K562 (cell line): ENCODE results near the gene SYNPO2. TPM values are rescaled to one million over a fixed set of nuclear protein-coding genes. Genes with fewer than 3 reads are reported as not detected.

Source experiments
- ATAC-seq: fragments of 200-7000 bp; cut with Tn5 transposase; 3 replicates; pipeline ENCODE4 v1.9.1; 2020; ENCODE audit warnings: moderate library complexity
- BruUV-seq: library from RNA; stranded (reverse); fragments of 400-500 nt; replicated peaks from 2 replicates; lab custom pipeline; 2021; lab: Mats Ljungman, UMichigan
- CTCF ChIA-PET: fragments of 300-600 bp; formaldehyde crosslinking; extraction: SDS; loops from one replicate; lab custom pipeline; 2021; ENCODE audit warnings: low intra/inter-chr PET ratio; lab: Yijun Ruan, JAX
- POLR2A ChIA-PET: fragments of 300-600, 350-650 bp; sonication (Branson Sonifier 250); formaldehyde crosslinking; extraction: SDS; loops from one replicate; lab custom pipeline; 2021; ENCODE audit warnings: antibody characterized with exemption, inconsistent platforms; lab: Yijun Ruan, JAX
- DNase-seq, 4 experiments: peaks; one replicate each; pipeline versions ENCODE4 v3.0.0 to v3.0.0-alpha.2; 2011 to 2018; ENCODE audit warnings: low spot score in 3 of 4, mixed read lengths in 3 of 4; ENCODE audit errors: extremely low read depth in 1 of 4
- FAIRE-seq: peaks from 2 replicates; lab custom pipeline; 2011; peaks lifted over from hg19 to GRCh38; lab: Jason Lieb, UNC
- H2AFZ ChIP-seq: 2 replicates; pipeline ENCODE4 v1.6.0; 2011; ENCODE audit warnings: low read depth, low read length, control low read depth, inconsistent platforms
- H3K27ac ChIP-seq: fragments of 200-600 bp; 3 replicates; pipeline ENCODE4 v1.8.0; 2011; ENCODE audit warnings: low read depth, mild to moderate bottlenecking, control low read depth, inconsistent platforms, low read length, moderate library complexity, mixed read lengths; ENCODE audit errors: extremely low read depth
- H3K27me3 ChIP-seq, 2 experiments: fragments of 300-600 bp in 1 of 2; 2 replicates in 1 of 2; 3 replicates in 1 of 2; pipeline versions ENCODE4 v1.6.0 to v1.8.0; 2011; ENCODE audit warnings: inconsistent platforms in 2 of 2, low read length in 2 of 2, mild to moderate bottlenecking in 1 of 2, mixed read lengths in 1 of 2, moderate library complexity in 1 of 2; ENCODE audit not compliant: control insufficient read depth in 2 of 2, insufficient read depth in 2 of 2
- H3K36me3 ChIP-seq: fragments of 300-600 bp; 3 replicates; pipeline ENCODE4 v1.8.0; 2011; ENCODE audit warnings: mild to moderate bottlenecking, low read length, inconsistent platforms; ENCODE audit not compliant: control insufficient read depth, insufficient read depth
- H3K4me1 ChIP-seq, 2 experiments: fragments of 200-600 bp in 1 of 2; replicated peaks in 1 of 2; 2 replicates in 1 of 2; 3 replicates in 1 of 2; pipeline versions ENCODE4 v1.5.1 to v1.8.0; 2011; ENCODE audit warnings: inconsistent platforms in 2 of 2, low read length in 2 of 2, mild to moderate bottlenecking in 1 of 2, mixed read lengths in 1 of 2, moderate library complexity in 1 of 2; ENCODE audit not compliant: control insufficient read depth in 2 of 2, insufficient read depth in 2 of 2
- H3K4me2 ChIP-seq: 2 replicates; pipeline ENCODE4 v1.6.1; 2011; ENCODE audit warnings: low read length, control low read depth, inconsistent platforms, mixed read lengths; ENCODE audit not compliant: insufficient read depth
- H3K4me3 ChIP-seq: fragments of 200-600 bp; sonication (generic), shearing (Covaris generic); 2 replicates; pipeline ENCODE4 v1.5.1; 2016; ENCODE audit warnings: control low read depth, inconsistent platforms
- H3K79me2 ChIP-seq: fragments of 200-600 bp; 3 replicates; pipeline ENCODE4 v1.8.0; 2011; ENCODE audit warnings: low read length, inconsistent platforms; ENCODE audit not compliant: control insufficient read depth, insufficient read depth
- H3K9ac ChIP-seq, 2 experiments: 2 replicates each; pipeline versions ENCODE4 v1.6.0 to v1.6.1; 2011; ENCODE audit warnings: low read depth in 2 of 2, low read length in 2 of 2, control low read depth in 1 of 2, inconsistent platforms in 1 of 2, mild to moderate bottlenecking in 1 of 2, mixed read lengths in 1 of 2; ENCODE audit not compliant: insufficient read depth in 1 of 2
- H3K9me1 ChIP-seq: one replicate; pipeline ENCODE4 v1.6.0; 2011; ENCODE audit warnings: inconsistent platforms, mild to moderate bottlenecking, low read length, moderate library complexity; ENCODE audit not compliant: control insufficient read depth, insufficient read depth
- H3K9me3 ChIP-seq: replicated peaks from 2 replicates; pipeline ENCODE4 v1.5.1; 2011; ENCODE audit warnings: low read depth, low read length, inconsistent platforms; ENCODE audit not compliant: control insufficient read depth, insufficient read depth
- H4K20me1 ChIP-seq: replicated peaks from 2 replicates; pipeline ENCODE4 v1.6.1; 2011; ENCODE audit warnings: low read length, inconsistent platforms, mixed read lengths; ENCODE audit not compliant: control insufficient read depth, insufficient read depth
- ASH1L ChIP-seq: fragments of 450-650 bp; IDR thresholded peaks from 2 replicates; pipeline ENCODE4 v1.6.1; 2018; ENCODE audit warnings: borderline replicate concordance, mild to moderate bottlenecking, low read depth; ENCODE audit not compliant: partially characterized antibody
- E4F1 ChIP-seq: fragments of 250-450 bp; sonication (Bioruptor Pico); IDR thresholded peaks from 2 replicates; pipeline ENCODE4 v1.5.0; 2021; ENCODE audit warnings: mild to moderate bottlenecking, borderline replicate concordance
- ZFX ChIP-seq: sonication (generic); formaldehyde crosslinking; IDR thresholded peaks from 2 replicates; pipeline ENCODE4 v1.8.0; 2022; ENCODE audit warnings: mild to moderate bottlenecking, missing genetic modification reagents, moderate library complexity
- WGBS: fragments of 100-300 bp; shearing (Covaris generic); methylation state at CpG from one replicate; pipeline ENCODE4 v1.1.6; 2016; ENCODE audit warnings: low coverage, mixed read lengths; ENCODE audit not compliant: insufficient coverage; ENCODE audit errors: missing lambda C conversion rate; 5-methylcytosine and 5-hydroxymethylcytosine counted together
- in situ Hi-C: fragments of 300-500 bp; cut with MboI; formaldehyde crosslinking; loops from 4 replicates; pipeline ENCODE4 v1.15.0; 2018; ENCODE audit warnings: inconsistent platforms, mixed read lengths
- intact Hi-C: fragments of 100-400 bp; cut with micrococcal nuclease; formaldehyde crosslinking; loops from 2 replicates; pipeline ENCODE4 v1.14.2; 2022
- polyA plus RNA-seq, 8 experiments: library from polyadenylated mRNA; depleted of rRNA in 4 of 8; stranded (reverse) in 5 of 8; unstranded in 3 of 8; fragments of >200 nt; fragmentation: Nextera tagmentation in 2 of 8; fragmentation: Illumina TruSeq in 1 of 8; extraction: Ambion mirVana in 2 of 8; extraction: Trizol in 1 of 8; gene quantifications; 2 replicates each; pipeline versions ENCODE4 v1.2.1 to v1.2.3, GENCODE V29; 2011 to 2014; ENCODE audit warnings: inconsistent platforms in 1 of 8, missing spikeins in 1 of 8
- total RNA-seq, 7 experiments: library from RNA; depleted of rRNA in 6 of 7; stranded (reverse); fragments of >200 nt in 6 of 7; fragmentation: Illumina TruSeq in 2 of 7; extraction: Trizol in 2 of 7; gene quantifications; 2 replicates each; pipeline versions ENCODE4 v1.2.1 to v1.2.3, GENCODE V29; 2011 to 2021; ENCODE audit warnings: low replicate concordance in 1 of 7

SYNPO2 gene
- total and polyA plus RNA-seq, 9 of the 15 experiments (the other 6 are each of a cell fraction or from before 2014, with no cell fraction given), result 0.03 to 0.18 TPM; not detected in 7

GRCh38 chr4:119027811-119028210, 139.2 kb downstream of the SYNPO2 start:
- peaks cover 7 to 31% of the 10 kb centered on the region in 2 experiments; a peak in 4 of 5 replicates for H3K27me3 ChIP-seq
- H3K9ac ChIP-seq, result no peak overlapping the region
- CTCF ChIA-PET, result interaction anchor here (0.7 kb wide), 1 partner anchor 260 kb away, joined by 8 read pairs; no protein-coding TSS in a partner anchor
- H3K9me3 ChIP-seq, result no peaks in the 10 kb centered on the region
- no peaks in the 10 kb centered on the region for H3K79me2 ChIP-seq
- H3K27ac ChIP-seq, result no peak overlapping the region
- no peak for TF ChIP-seq ASH1L
- TF ChIP-seq ZFX (CRISPR knock-in tag), result no peak
- no peak for TF ChIP-seq E4F1 (CRISPR knock-in tag)
- TF ChIP-seq, all 486 proteins: peak for 0
- FAIRE-seq (no peak), DNase-seq (no peak), ATAC-seq (no peak)
- H2AFZ ChIP-seq, result no peak overlapping the region
- POLR2A ChIA-PET, result no interaction called here
- in situ Hi-C loops, result no loop called here
- H4K20me1 ChIP-seq, result no peaks in the 10 kb centered on the region
- H3K9me1 ChIP-seq, result no peaks in the 10 kb centered on the region
- intact Hi-C loops, result no loop called here
- BruUV-seq, result no TSS peak
- no peaks in the 10 kb centered on the region for H3K4me1 ChIP-seq
- no peak overlapping the region for H3K4me2 ChIP-seq
- H3K4me3 ChIP-seq, result no peak overlapping the region
- no peaks in the 10 kb centered on the region for H3K36me3 ChIP-seq
- 4% methylated on average over 2 of the region's 2 CpGs for WGBS
